COLO829 (cell line): ENCODE results near the gene MALSU1.

ENCODE experiments used
- DNase-seq: peaks from one replicate; pipeline ENCODE4 v3.0.0; 2012; ENCODE audit warnings: low spot score

Gene MALSU1

DNA sequence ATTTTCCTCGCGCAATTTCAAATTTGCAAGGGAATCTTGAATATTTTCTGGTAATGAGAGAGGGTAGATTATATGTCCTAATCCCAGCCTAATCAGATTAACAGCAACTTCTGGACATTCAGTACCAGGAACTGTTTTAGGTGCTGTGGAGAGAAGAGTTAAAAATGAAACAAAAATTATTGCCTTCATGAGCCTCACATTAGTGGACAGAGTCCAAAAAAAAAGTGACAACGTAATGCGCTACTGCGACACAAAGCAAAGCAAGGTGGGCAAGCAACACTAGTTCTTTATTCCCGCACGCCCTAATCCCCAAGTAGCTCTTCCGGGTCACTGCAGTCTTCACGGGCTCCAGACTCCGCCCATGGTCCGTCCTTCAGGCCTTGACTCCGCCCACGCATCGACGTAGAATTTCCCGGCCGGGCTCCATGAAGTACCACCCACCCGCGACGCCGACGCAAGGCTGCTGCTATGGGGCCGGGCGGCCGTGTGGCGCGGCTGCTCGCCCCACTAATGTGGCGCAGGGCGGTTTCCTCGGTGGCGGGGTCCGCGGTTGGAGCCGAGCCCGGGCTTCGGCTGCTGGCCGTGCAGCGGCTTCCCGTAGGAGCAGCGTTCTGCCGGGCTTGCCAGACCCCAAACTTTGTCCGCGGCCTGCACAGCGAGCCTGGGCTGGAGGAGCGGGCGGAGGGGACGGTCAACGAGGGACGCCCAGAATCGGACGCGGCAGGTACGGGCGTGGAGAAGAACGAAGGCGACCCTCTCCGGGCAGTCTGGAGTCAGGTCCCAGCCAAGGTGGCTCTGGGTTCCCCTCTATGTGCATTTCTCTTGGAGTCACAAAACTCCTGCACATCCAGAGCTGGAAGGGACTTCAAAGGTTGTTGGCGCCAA is at the start of gene MALSU1:
Gene MALSU1, plus strand, starts transcription at position 455 of the 885 bp plus-strand sequence. Its CDS starts 14 bp downstream, at position 469.
- peak; percentile 96 for DNase-seq

DNA sequence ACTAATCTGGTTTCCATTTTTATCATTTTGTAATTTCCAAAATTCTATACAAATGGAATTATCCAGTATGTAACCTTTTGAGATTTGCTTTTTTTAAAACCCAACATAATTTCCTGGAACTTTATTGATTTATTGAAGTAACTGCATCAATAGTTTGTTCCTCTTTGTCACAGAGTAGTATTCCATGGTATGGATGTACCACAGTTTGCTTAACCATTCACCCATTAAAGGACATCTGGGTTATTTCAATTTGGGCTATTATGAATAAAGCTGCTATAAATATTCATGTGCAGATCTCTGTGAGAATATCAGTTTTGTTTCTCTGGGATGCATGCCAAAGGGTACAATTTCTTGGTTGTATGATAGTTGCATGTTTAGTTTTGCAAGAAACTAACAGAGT is 49.7 kb upstream of the MALSU1 start:
- DNase-seq, result no peak

DNA sequence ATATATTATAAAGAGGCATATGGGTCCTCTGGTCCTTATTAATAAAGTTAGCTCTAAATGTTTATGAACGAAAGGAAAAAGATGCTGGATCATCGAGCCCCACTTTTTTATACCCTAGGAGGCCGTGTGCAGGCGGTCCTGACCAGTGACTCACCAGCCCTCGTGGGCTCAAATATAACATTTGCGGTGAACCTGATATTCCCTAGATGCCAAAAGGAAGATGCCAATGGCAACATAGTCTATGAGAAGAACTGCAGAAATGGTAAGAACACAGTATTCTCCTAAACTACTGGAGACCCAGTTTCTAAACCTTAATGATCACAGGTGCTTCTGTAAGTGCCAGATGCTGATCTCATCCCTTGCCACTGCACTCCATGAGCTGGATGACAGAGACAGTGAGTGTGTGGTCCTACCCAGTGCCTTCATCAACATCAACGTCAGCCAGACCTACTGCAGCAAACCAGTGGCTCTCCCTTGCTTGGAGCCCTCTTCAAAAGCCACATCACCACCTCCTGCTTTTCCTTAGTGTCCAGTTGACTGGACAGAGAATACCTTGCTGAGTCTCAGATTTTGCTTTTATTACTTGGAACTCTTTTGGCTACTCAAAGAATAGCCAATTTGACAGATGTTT is 45.0 kb upstream of the MALSU1 start:
- no peak for DNase-seq

DNA sequence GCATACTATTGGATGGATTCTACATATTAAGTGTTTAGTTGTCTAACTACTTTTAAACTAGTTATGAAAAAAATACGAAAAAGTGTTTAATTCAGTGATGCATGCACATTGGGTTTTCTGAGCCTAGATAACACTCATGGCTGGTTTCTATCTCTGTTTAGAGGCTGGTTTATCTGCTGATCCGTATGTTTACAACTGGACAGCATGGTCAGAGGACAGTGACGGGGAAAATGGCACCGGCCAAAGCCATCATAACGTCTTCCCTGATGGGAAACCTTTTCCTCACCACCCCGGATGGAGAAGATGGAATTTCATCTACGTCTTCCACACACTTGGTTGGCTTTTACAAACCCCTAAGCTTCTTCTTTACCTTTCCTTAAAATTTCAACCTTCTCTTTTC is 42.4 kb upstream of the MALSU1 start:
- no peak for DNase-seq

DNA sequence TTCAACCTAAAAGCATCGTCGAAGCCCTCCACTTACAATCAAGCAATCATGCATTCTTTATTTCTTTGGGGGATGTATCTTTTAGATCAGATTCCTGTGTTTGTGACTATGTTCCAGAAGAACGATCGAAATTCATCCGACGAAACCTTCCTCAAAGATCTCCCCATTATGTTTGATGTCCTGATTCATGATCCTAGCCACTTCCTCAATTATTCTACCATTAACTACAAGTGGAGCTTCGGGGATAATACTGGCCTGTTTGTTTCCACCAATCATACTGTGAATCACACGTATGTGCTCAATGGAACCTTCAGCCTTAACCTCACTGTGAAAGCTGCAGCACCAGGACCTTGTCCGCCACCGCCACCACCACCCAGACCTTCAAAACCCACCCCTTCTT is 38.8 kb upstream of the MALSU1 start:
- DNase-seq, result no peak

DNA sequence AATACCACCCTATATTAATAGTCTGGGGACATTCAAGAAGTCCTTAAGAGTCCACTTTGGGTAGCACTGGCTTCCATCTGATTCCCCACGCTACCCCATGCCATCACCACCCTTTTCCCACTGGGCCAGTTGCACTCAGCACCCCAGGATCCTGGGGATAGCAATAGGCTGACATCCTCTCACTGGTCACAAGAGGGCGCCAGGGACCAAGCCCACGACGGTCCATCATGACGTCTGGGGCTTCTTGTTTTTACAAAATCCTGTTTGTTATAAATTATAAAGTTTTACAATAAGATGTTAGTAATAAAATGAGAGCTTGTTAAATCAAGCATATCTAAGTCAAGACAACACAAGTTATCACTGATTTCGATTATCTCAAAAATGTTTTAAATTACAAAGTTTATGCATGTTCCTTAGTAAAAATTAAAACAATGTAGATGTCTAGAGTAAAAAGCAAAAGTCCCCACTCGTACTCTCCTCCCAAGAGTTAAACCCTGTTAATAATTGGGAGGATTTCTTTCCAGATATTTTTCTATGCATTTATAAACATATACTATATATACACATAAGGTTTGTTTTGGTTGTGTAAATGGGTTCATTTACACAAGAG is 37.2 kb upstream of the MALSU1 start:
- peak; percentile 75 for DNase-seq

DNA sequence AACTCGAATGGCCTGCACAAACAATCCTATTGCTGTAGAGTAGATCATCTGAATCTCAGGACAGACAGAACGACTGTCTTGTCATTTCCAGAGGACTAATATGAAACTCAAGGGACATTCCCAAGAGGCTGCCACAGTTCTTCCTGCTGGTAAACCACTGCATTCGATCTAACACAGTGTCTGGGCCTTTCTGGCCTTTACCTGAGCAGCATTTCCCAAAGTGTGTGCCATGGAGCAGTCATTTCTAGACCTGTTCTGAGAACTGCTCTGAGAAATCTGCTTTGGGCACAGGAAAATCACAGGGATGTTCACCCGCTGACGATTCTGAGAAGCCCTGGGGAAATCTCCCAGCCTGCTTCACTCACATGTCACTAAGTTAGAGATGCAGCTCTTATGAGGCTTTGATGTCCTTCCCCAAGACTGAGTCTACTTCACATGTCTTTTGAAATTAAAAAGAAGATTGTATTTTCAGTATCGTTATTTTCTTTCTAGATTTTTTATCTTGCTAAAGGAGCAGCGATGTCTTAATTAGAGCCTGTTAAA is 34.2 kb upstream of the MALSU1 start:
- no peak for DNase-seq

DNA sequence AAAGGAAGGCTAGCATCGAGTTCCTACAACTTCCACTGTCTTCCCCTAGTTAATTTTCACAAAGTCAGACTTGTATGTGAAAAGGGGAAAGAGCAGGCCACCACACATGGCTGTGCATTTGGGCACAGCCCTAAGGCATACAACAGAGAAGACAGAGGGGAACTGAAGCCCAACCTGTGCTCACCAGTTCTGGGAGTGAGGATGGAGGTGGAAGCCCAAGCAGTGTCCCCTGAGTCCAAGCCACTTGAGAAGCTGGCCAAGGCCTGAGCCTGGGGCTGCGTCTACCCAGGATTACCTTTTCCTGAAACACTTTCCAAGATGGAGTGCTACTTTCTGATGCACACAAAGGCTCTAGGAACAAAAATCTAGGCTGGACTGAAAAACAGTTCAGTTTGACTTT is 32.2 kb upstream of the MALSU1 start:
- no peak for DNase-seq

DNA sequence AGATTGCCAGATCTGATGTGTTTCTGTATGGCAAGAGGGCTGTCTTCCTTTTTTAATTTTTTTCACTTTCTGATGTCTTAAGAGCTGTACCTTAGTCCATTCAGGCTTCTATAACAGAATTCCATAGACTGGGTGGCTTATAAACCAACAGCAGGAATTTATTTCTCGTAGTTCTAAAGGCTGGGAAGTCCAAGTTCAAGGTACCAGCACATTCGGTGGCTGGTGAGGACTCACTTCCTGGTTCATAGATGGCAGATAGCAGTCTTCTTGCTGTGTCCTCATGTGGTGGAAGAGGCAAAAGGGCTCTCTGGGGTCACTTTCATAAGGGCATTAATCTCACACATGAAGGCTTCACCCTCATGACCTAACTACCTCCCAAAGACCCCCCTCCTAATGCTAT is 31.8 kb upstream of the MALSU1 start:
- no peak for DNase-seq

DNA sequence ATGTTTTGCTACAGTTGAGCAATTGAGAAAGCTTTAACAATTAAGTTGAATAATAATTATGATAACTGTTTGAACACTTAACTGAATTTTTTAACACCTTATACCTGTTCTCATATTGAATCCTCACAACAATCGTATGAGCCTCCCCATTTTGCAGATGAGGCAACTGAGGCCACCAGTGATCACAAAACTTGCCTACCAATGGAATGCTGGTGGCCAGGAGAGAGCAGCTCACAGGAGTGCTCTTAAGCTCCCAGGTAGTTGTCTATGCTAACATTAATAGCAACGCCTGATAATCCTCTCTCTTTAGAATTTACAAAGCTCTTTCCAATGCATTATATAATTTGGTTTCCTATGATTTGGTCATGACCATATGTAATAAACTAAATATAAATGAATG is 31.0 kb upstream of the MALSU1 start:
- DNase-seq, result no peak

DNA sequence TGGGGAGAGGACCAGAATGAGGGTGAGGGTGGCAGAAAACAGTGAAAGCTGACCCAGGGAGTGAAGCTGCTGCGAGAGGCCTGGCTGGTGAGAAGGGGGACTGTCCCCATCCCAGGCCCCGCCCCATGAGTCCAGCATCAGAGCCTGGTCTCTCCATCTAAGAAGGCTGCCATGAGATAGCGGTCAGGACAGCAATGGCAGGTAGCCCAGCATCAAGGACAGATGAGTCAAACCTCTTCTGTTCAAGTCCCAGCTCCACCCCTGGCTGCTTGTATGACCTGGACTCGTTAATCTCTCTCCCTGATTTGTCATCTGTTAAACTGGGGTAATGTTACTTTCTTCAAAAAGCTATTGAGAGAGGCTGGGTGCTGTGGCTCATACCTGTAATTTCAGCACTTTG is 30.4 kb upstream of the MALSU1 start:
- no peak for DNase-seq

DNA sequence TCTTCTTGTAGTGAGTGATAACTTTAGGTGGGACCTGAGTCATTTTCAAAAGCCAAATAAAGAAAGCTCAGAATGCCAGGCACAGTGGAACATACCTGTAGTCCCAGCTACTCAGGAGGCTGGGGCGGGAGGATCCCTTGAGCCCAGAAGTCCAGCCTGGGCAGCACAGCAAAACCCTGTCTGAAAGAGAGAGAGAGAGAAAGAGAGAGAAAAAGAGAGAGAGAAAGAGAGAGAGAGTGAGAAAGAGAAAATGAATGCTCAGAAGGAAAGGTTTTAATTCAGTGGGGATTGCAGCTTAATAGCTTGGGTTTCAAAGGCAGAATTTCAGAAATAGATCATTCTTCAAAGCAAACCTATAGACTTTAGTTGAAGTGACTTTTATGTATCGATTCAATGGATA is 26.9 kb upstream of the MALSU1 start:
- DNase-seq, result no peak

DNA sequence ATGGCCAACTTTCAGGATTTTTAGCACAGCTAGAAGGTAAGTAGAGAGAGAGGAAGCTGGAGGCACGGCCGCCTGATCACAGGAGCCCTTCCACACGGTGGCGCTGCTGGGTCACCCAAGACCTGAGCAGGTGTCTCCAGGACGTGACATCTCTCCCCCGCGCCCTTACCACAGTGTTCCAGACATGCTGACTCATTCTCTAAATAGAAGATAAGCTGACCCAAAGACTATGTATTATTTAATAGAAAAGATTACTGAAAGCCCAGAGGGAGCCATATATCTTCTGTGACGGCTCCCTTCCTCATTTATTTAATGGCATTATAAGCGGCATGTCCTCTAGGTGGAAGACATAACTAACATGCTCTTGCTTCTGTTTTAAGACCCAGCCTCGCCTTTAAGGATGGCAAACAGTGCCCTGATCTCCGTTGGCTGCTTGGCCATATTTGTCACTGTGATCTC is 26.0 kb upstream of the MALSU1 start:
- peak; percentile 64 for DNase-seq

DNA sequence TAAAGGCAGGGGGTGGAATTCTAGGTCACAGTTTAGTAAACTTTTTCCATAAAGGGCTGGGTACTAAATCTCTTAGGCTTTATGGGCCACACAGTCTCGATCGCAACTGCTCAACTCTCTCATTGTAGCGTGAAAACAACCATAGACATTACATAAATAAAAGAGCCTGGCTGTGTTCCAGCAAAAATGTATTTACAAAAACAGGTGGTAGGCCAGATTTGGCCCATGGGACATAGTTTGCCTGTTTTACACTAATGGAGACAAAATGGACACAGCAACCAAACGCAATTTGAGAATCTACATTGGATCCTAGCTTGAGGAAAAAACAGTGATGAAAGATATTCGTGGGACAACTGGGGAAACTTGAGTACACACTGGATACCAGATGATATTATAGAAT is 23.2 kb upstream of the MALSU1 start:
- DNase-seq, result no peak

DNA sequence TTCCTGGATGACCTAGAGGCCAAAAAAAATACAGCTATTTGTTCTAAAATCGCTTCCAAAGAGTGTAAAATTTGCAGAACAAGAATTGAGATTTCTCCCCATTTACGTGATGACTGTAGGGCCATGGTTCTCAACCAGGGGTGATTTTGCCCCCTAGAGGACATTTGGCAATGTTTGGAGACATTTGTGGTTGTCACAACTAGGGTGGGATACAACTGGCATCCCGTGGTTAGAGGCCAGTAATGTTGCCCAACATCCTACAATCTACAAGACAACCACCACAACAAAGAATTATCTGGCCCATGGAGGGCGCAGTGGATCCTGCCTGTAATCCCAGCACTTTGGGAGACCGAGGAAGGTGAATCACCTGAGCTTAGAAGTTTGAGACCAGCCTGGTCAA is 22.8 kb upstream of the MALSU1 start:
- DNase-seq, result no peak

DNA sequence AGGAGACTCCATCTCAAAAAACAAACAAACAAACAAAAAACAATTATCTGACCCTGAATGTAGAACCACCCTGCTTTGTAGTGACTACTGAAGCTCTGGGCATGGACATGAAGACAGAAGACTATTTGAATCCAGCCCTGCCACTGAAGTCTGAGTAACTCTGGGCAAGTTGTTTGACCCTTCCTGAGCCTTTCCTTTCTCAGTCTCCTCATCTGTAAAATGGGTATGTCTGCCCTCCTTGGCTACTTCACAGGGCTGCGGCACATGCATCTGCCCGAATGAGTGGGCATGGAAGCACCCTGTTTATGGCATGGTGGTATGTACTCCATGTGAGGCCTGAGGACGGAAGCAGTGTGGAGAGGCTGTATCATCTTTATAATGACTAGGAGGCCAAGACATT is 22.2 kb upstream of the MALSU1 start:
- DNase-seq, result no peak

DNA sequence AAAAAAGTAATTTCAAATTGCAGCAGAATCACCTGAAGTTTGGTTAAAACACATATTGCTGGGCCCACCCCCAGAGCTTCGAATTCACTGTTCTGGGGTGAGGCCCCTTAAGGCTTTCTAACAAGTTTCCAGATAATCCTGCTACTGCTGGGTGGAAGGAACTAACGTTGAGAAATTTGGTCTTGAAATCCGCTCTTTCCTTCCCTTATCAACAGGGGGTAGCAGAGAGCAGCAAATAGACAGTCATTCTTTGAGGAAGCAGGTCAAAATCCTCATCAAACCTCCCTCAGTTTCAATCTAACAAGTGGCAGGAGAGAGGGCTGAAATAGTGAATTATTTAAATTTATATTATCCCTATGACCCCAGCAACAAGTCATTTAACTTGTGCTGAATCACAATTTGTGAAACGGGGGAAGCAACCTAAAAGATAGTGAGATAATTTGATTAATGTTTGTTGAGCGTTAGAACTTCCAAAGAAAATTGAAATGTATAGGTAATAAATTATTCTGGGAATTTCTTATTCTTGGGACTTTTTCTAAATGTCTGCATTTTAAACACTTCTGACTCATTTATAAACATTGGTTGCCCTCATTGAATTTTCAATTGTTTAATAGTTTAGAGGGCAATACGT is 21.7 kb upstream of the MALSU1 start:
- DNase-seq, result peak; percentile 59

DNA sequence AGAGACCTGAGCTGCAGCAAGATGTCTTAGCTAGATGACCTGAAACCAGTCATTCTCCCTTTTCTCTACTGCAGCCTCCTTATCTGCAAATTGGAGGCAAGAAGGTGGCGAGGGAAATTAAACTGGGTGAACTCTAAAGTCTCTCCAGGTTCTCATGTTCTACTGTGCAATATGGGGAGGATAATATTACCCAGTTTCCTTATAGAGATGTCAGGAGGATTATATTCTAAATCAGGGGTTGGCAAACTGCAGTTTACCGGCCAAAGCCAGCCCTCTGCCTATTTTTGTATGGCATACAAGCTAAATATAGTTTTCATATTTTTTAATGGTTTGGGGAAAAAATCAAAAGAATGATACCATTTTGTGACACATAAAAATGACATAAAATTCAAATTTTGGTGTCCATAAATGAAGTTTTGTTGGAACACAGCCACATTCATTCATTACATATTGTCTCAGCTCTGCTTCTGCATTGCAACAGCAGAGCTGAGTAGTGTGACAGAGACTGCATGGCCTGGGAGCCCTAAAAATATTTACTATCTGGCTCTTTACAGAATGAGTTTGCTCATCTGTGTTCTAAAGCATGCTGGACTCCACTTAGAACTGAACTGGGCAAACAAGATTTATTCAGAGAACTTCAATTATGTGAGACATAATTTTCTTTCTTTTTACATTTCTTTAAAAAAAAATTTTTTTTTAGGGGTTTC is 19.2 kb upstream of the MALSU1 start:
- no peak for DNase-seq

DNA sequence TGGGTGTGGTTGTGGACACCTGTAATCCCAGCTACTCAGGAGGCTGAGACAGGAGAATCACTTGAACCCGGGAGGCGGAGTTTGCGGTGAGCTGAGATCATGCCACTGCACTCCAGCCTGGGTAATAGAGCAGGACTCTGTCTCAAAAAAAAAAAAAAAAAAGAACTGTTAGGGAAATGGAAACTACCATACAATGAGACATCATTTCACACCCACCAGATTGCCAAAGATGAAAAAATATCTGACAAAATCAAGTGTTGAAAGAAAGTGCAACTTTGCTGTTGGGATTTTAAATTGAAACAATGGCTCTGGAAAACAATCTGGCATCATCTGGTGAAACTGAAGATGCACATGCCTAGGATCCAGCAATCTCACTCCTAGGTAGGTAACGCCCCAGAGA is 16.1 kb upstream of the MALSU1 start:
- DNase-seq, result no peak

DNA sequence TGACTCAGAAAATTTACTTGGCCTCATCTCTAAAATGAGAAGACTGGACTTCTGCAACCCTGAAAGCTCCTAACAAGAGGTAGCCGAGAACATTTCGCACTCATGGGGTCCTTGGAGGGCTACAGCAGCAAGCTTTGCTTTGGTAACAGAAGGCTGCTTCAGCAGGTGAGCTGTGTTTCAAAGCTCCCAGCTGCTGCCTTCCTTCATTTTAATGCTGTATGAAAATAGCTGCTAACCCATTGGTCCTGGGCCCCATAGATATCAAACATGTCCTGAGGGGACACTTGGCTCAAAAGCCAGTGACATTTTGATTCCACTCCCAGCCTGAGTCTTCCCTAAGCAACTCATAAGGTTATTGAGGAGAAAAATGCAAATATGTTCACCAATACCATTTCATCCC is 14.3 kb upstream of the MALSU1 start:
- no peak for DNase-seq
